ENCODE results near the gene SH2D6. TPM values are rescaled to one million over a fixed set of nuclear protein-coding genes. Genes with fewer than 3 reads are reported as not detected.
A peak's percentile ranks its signal among the peaks of the same experiment; 100 is the strongest.
"Not testable (repeated sequence)": the region's sequence is repeated elsewhere in the genome, so short reads cannot be mapped to it uniquely, and the experiment has no call there.

The SH2D6 gene
- 1 to 10 TPM in 2 of 4 donors, under 1 TPM in 2; 0.56 to 1.4 (median 0.95) TPM for polyA plus RNA-seq (ENCODE audit: insufficient read length in 4 of 4)

GRCh38 chr2:85418132-85419008 is at the start of gene SH2D6:
TSS of gene SH2D6 (plus strand) at chr2:85418714. CDS start at chr2:85429466, 10,752 bp downstream.
- peak in 1 of 4 donors; percentile 67 for DNase-seq (ENCODE audit: low read depth in 4 of 4, low spot score in 2 of 4)

GRCh38 chr2:85368921-85369320 is 49.6 kb upstream of the SH2D6 start:
- DNase-seq (ENCODE audit: low read depth in 4 of 4, low spot score in 2 of 4), result no peak

- DNase-seq (ENCODE audit: low read depth in 4 of 4, low spot score in 2 of 4), result no peak
Observed at GRCh38 chr2:85369500-85369899, 49.0 kb upstream of the SH2D6 start.

GRCh38 chr2:85371045-85371444 is 47.5 kb upstream of the SH2D6 start:
- no peak for DNase-seq (ENCODE audit: low read depth in 4 of 4, low spot score in 2 of 4)

- no peak for DNase-seq (ENCODE audit: low read depth in 4 of 4, low spot score in 2 of 4)
Observed at GRCh38 chr2:85376291-85377065, 42.0 kb upstream of the SH2D6 start.

- no peak for DNase-seq (ENCODE audit: low read depth in 4 of 4, low spot score in 2 of 4)
Observed at GRCh38 chr2:85377083-85377482, 41.4 kb upstream of the SH2D6 start.

GRCh38 chr2:85378257-85378656 is 40.3 kb upstream of the SH2D6 start:
- DNase-seq (ENCODE audit: low read depth in 4 of 4, low spot score in 2 of 4), result no peak

- DNase-seq (ENCODE audit: low read depth in 4 of 4, low spot score in 2 of 4), result no peak
Observed at GRCh38 chr2:85380048-85380447, 38.5 kb upstream of the SH2D6 start.

- DNase-seq (ENCODE audit: low read depth in 4 of 4, low spot score in 2 of 4), result not testable (repeated sequence)
Observed at GRCh38 chr2:85383151-85383550, 35.4 kb upstream of the SH2D6 start.

- DNase-seq (ENCODE audit: low read depth in 4 of 4, low spot score in 2 of 4), result no peak
Observed at GRCh38 chr2:85383850-85384249, 34.7 kb upstream of the SH2D6 start.

GRCh38 chr2:85385746-85386145 is 32.8 kb upstream of the SH2D6 start:
- DNase-seq (ENCODE audit: low read depth in 4 of 4, low spot score in 2 of 4), result no peak

- DNase-seq (ENCODE audit: low read depth in 4 of 4, low spot score in 2 of 4), result no peak
Observed at GRCh38 chr2:85387754-85388153, 30.8 kb upstream of the SH2D6 start.

- DNase-seq (ENCODE audit: low read depth in 4 of 4, low spot score in 2 of 4), result no peak
Observed at GRCh38 chr2:85388878-85389538, 29.5 kb upstream of the SH2D6 start.

- DNase-seq (ENCODE audit: low read depth in 4 of 4, low spot score in 2 of 4), result no peak
Observed at GRCh38 chr2:85390941-85391669, 27.4 kb upstream of the SH2D6 start.

GRCh38 chr2:85393836-85394235 is 24.7 kb upstream of the SH2D6 start:
- DNase-seq (ENCODE audit: low read depth in 4 of 4, low spot score in 2 of 4), result no peak

- no peak for DNase-seq (ENCODE audit: low read depth in 4 of 4, low spot score in 2 of 4)
Observed at GRCh38 chr2:85394261-85394681, 24.2 kb upstream of the SH2D6 start.

- no peak for DNase-seq (ENCODE audit: low read depth in 4 of 4, low spot score in 2 of 4)
Observed at GRCh38 chr2:85394976-85395375, 23.5 kb upstream of the SH2D6 start.

- DNase-seq (ENCODE audit: low read depth in 4 of 4, low spot score in 2 of 4), result no peak
Observed at GRCh38 chr2:85395912-85396475, 22.5 kb upstream of the SH2D6 start.

GRCh38 chr2:85396531-85397470 is 21.7 kb upstream of the SH2D6 start:
- no peak for DNase-seq (ENCODE audit: low read depth in 4 of 4, low spot score in 2 of 4)
